ENCODE results near the gene ATP6AP1. TPM values are rescaled to one million over a fixed set of nuclear protein-coding genes. Genes with fewer than 3 reads are reported as not detected.

ATP6AP1 gene
- total RNA-seq, 1 donor from 2014 or later = 153 TPM

DNA sequence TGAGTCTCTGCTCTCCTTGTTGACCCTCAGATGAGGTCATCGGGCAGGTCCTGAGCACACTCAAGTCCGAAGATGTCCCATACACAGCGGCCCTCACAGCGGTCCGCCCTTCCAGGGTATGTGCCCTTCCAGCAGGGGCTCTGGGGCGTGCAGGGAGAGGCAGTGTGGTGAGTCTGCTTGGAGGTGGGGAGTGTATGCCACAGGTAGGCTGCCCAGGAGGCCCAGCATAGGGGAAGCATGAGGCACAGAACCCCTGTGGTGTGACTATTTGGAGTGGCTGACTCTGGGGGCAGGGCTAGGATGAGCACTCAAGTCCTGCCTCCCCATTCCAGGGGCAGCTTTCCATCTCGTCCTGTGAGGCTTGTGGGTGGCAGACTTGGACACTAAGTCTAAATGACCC is 5.1 kb downstream of the ATP6AP1 start:
- H3K27me3 Mint-ChIP-seq (ENCODE audit: low read depth, unreplicated experiment) = no peaks in the 10 kb centered on the region
- TF ChIP-seq EZH2 (IDR thresholded peaks at IDR 0.05; ENCODE audit: insufficient read depth, low read length) = no peak
- TF ChIP-seq, protein P1, sequence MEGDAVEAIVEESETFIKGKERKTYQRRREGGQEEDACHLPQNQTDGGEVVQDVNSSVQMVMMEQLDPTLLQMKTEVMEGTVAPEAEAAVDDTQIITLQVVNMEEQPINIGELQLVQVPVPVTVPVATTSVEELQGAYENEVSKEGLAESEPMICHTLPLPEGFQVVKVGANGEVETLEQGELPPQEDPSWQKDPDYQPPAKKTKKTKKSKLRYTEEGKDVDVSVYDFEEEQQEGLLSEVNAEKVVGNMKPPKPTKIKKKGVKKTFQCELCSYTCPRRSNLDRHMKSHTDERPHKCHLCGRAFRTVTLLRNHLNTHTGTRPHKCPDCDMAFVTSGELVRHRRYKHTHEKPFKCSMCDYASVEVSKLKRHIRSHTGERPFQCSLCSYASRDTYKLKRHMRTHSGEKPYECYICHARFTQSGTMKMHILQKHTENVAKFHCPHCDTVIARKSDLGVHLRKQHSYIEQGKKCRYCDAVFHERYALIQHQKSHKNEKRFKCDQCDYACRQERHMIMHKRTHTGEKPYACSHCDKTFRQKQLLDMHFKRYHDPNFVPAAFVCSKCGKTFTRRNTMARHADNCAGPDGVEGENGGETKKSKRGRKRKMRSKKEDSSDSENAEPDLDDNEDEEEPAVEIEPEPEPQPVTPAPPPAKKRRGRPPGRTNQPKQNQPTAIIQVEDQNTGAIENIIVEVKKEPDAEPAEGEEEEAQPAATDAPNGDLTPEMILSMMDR (IDR thresholded peaks at IDR 0.05; ENCODE audit: insufficient read depth, low read depth, low read length) = no peak
- DNase-seq (ENCODE audit: low read depth) (no peak), FAIRE-seq (no peak)
- Histone ChIP-seq H3K27me3 (ENCODE audit: insufficient read depth, low read length) (no peaks in the 10 kb centered on the region), H3K79me2 (ENCODE audit: insufficient read depth, low read length) (peaks cover 45% of the 10 kb centered on the region), H3K4me3 (ENCODE audit: insufficient read depth, low read depth, low read length) (no peak overlapping the region), H3K9ac (ENCODE audit: low read length) (no peak overlapping the region), H4K20me1 (ENCODE audit: insufficient read depth, low read length) (peaks cover 31% of the 10 kb centered on the region), H2AFZ (ENCODE audit: low read depth, low read length) (no peak overlapping the region), H3K4me1 (ENCODE audit: insufficient read depth, low read length) (peaks cover 5% of the 10 kb centered on the region), H3K36me3 (ENCODE audit: insufficient read depth, low read length) (no peaks in the 10 kb centered on the region), H3K9me3 (ENCODE audit: insufficient read depth, low read depth, low read length) (no peaks in the 10 kb centered on the region), H3K4me2 (ENCODE audit: low read length) (no peak overlapping the region), H3K27ac (ENCODE audit: low read depth, low read length) (no peak overlapping the region)
- H3K4me3 Mint-ChIP-seq (ENCODE audit: unreplicated experiment) = no peak overlapping the region
- H3K9me3 Mint-ChIP-seq (ENCODE audit: unreplicated experiment) = no peaks in the 10 kb centered on the region
- peaks cover 15% of the 10 kb centered on the region for H3K4me1 Mint-ChIP-seq (ENCODE audit: low read depth, unreplicated experiment)
- H3K36me3 Mint-ChIP-seq (ENCODE audit: low read depth, unreplicated experiment) = no peaks in the 10 kb centered on the region
- no peak overlapping the region for H3K27ac Mint-ChIP-seq (ENCODE audit: unreplicated experiment)

DNA sequence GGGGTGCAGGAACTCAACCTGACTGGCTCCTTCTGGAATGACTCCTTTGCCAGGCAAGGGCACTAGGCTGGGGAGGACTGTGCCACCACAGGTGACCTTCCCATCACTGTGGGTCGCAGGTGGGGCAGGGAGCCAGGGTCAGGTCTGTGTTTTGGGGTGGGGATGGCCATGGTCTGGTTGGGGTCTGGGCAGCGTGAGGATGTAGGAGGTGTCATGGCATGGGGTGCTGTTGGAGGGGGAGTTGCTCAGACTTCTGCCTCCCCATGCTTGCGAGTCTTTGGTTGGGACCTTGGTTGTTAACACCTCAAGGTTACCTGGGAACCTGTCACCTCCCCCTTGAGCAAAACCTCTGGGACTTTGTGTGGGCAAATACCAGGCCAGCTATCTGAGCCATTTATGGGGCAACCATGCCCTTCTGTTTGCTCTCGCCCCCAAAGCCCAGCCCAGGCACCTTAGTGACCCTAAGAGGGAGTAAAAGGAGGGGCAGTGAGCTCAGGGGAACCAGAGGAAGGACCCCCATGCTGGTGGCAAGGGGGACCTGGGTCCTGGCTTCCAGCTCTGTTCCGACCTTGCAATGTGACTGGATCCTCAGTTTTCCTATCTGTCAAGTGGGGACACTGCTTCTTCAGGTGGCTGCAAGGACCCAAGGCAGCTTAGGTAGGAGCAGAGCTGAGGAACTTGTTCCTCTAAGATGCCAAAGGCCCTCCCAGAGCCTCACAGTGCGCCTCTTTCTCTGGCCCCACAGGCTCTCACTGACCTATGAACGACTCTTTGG is 6.1 kb downstream of the ATP6AP1 start:
- H3K4me2 ChIP-seq (ENCODE audit: low read length) = no peak overlapping the region
- no peaks in the 10 kb centered on the region for H3K36me3 ChIP-seq (ENCODE audit: insufficient read depth, low read length)
- Mint-ChIP-seq H3K27ac (ENCODE audit: unreplicated experiment) (no peak overlapping the region), H3K4me3 (ENCODE audit: unreplicated experiment) (no peak overlapping the region), H3K4me1 (ENCODE audit: low read depth, unreplicated experiment) (peaks cover 10% of the 10 kb centered on the region), H3K9me3 (ENCODE audit: unreplicated experiment) (no peaks in the 10 kb centered on the region), H3K36me3 (ENCODE audit: low read depth, unreplicated experiment) (no peaks in the 10 kb centered on the region), H3K27me3 (ENCODE audit: low read depth, unreplicated experiment) (no peaks in the 10 kb centered on the region)
- no peaks in the 10 kb centered on the region for H3K27me3 ChIP-seq (ENCODE audit: insufficient read depth, low read length)
- H2AFZ ChIP-seq (ENCODE audit: low read depth, low read length) = no peak overlapping the region
- peaks cover 34% of the 10 kb centered on the region for H4K20me1 ChIP-seq (ENCODE audit: insufficient read depth, low read length)
- DNase-seq (ENCODE audit: low read depth) (no peak), FAIRE-seq (no peak)
- H3K9ac ChIP-seq (ENCODE audit: low read length) = no peak overlapping the region
- no peak overlapping the region for H3K4me3 ChIP-seq (ENCODE audit: insufficient read depth, low read depth, low read length)
- H3K79me2 ChIP-seq (ENCODE audit: insufficient read depth, low read length) = peaks cover 46% of the 10 kb centered on the region
- H3K27ac ChIP-seq (ENCODE audit: low read depth, low read length) = no peak overlapping the region
- no peaks in the 10 kb centered on the region for H3K9me3 ChIP-seq (ENCODE audit: insufficient read depth, low read depth, low read length)
- H3K4me1 ChIP-seq (ENCODE audit: insufficient read depth, low read length) = peaks cover 7% of the 10 kb centered on the region
- TF ChIP-seq EZH2 (IDR thresholded peaks at IDR 0.05; ENCODE audit: insufficient read depth, low read length) = no peak
- TF ChIP-seq, protein P1 (IDR thresholded peaks at IDR 0.05; ENCODE audit: insufficient read depth, low read depth, low read length) = no peak

DNA sequence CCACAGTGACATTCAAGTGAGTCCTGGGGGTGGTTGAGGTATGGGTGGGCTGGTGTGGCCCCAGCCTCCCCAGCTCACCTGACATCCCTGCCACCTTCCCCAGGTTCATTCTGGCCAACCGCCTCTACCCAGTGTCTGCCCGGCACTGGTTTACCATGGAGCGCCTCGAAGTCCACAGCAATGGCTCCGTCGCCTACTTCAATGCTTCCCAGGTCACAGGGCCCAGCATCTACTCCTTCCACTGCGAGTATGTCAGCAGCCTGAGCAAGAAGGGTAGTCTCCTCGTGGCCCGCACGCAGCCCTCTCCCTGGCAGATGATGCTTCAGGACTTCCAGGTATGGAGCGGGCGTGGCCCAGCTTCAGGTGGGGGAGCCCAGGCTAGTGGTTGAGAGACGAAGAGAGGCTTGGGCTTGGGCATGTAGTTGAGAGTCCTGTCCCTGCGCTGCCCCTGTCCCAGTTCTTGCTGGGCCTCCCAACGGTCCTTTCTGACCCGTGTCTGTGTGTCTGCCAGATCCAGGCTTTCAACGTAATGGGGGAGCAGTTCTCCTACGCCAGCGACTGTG is 6.8 kb downstream of the ATP6AP1 start:
- peaks cover under 1% of the 10 kb centered on the region for H3K36me3 ChIP-seq (ENCODE audit: insufficient read depth, low read length)
- no peak overlapping the region for H3K4me2 ChIP-seq (ENCODE audit: low read length)
- Mint-ChIP-seq H3K27ac (ENCODE audit: unreplicated experiment) (no peak overlapping the region), H3K27me3 (ENCODE audit: low read depth, unreplicated experiment) (no peaks in the 10 kb centered on the region), H3K4me3 (ENCODE audit: unreplicated experiment) (peak overlapping the region; percentile 34), H3K9me3 (ENCODE audit: unreplicated experiment) (no peaks in the 10 kb centered on the region), H3K36me3 (ENCODE audit: low read depth, unreplicated experiment) (no peaks in the 10 kb centered on the region), H3K4me1 (ENCODE audit: low read depth, unreplicated experiment) (peaks cover 7% of the 10 kb centered on the region)
- TF ChIP-seq, protein P1 (IDR thresholded peaks at IDR 0.05; ENCODE audit: insufficient read depth, low read depth, low read length) = no peak
- no peak for TF ChIP-seq EZH2 (IDR thresholded peaks at IDR 0.05; ENCODE audit: insufficient read depth, low read length)
- H3K79me2 ChIP-seq (ENCODE audit: insufficient read depth, low read length) = peaks cover 47% of the 10 kb centered on the region
- H2AFZ ChIP-seq (ENCODE audit: low read depth, low read length) = no peak overlapping the region
- no peak overlapping the region for H3K27ac ChIP-seq (ENCODE audit: low read depth, low read length)
- peaks cover 7% of the 10 kb centered on the region for H3K4me1 ChIP-seq (ENCODE audit: insufficient read depth, low read length)
- H3K4me3 ChIP-seq (ENCODE audit: insufficient read depth, low read depth, low read length) = no peak overlapping the region
- H3K9ac ChIP-seq (ENCODE audit: low read length) = no peak overlapping the region
- DNase-seq (ENCODE audit: low read depth) (no peak), FAIRE-seq (no peak)
- H4K20me1 ChIP-seq (ENCODE audit: insufficient read depth, low read length) = peaks cover 36% of the 10 kb centered on the region
- H3K9me3 ChIP-seq (ENCODE audit: insufficient read depth, low read depth, low read length) = no peaks in the 10 kb centered on the region
- no peaks in the 10 kb centered on the region for H3K27me3 ChIP-seq (ENCODE audit: insufficient read depth, low read length)
